ENCODE measurements around the gene MAST4. TPM values are rescaled to one million over a fixed set of nuclear protein-coding genes. Genes with fewer than 3 reads are reported as not detected.
A peak's percentile ranks its signal among the peaks of the same experiment; 100 is the strongest.

Gene MAST4
- total RNA-seq, 1 donor from 2014 or later = 0.99 TPM

- Histone ChIP-seq H3K27ac (no peak overlapping the region), H3K27me3 (no peaks in the 10 kb centered on the region), H3K79me2 (ENCODE audit: low read depth) (no peaks in the 10 kb centered on the region), H3K4me2 (no peak overlapping the region), H3K9ac (no peak overlapping the region), H3K9me3 (ENCODE audit: low read depth) (no peaks in the 10 kb centered on the region), H3K36me3 (no peaks in the 10 kb centered on the region), H3F3A (ENCODE audit: low read depth) (no peaks in the 10 kb centered on the region), H3K4me1 (peaks cover 6% of the 10 kb centered on the region), H4K20me1 (ENCODE audit: low read depth) (no peaks in the 10 kb centered on the region), H2AFZ (replicated peaks) (no peak overlapping the region), H3K4me3 (no peak overlapping the region)
- Mint-ChIP-seq H3K4me3 (no peak overlapping the region), H3K36me3 (no peaks in the 10 kb centered on the region), H3K27me3 (ENCODE audit: insufficient read depth, low read depth) (no peaks in the 10 kb centered on the region), H3K27ac (no peak overlapping the region), H3K9me3 (no peaks in the 10 kb centered on the region), H3K4me1 (no peaks in the 10 kb centered on the region)
- no peak for DNase-seq (ENCODE audit: low spot score)
- TF ChIP-seq CTCF (IDR thresholded peaks at IDR 0.05) = no peak
- no peak for TF ChIP-seq EZH2phosphoT487 (IDR thresholded peaks at IDR 0.05)
- TF ChIP-seq EZH2 (IDR thresholded peaks at IDR 0.05) = no peak
Measured at GRCh38 chr5:66757834-66758371, 161.7 kb downstream of the MAST4 start.

- Histone ChIP-seq H3K9me3 (ENCODE audit: low read depth) (no peaks in the 10 kb centered on the region), H2AFZ (replicated peaks) (no peak overlapping the region), H3K4me2 (no peak overlapping the region), H4K20me1 (ENCODE audit: low read depth) (no peaks in the 10 kb centered on the region), H3K4me1 (no peaks in the 10 kb centered on the region), H3K27me3 (no peaks in the 10 kb centered on the region), H3F3A (ENCODE audit: low read depth) (no peaks in the 10 kb centered on the region), H3K79me2 (ENCODE audit: low read depth) (no peaks in the 10 kb centered on the region), H3K27ac (no peak overlapping the region), H3K36me3 (no peaks in the 10 kb centered on the region), H3K9ac (no peak overlapping the region), H3K4me3 (no peak overlapping the region)
- no peak for DNase-seq (ENCODE audit: low spot score)
- Mint-ChIP-seq H3K4me3 (no peak overlapping the region), H3K27me3 (ENCODE audit: insufficient read depth, low read depth) (no peaks in the 10 kb centered on the region), H3K27ac (no peak overlapping the region), H3K4me1 (no peaks in the 10 kb centered on the region), H3K9me3 (no peaks in the 10 kb centered on the region), H3K36me3 (no peaks in the 10 kb centered on the region)
- no peak for TF ChIP-seq EZH2phosphoT487 (IDR thresholded peaks at IDR 0.05)
- no peak for TF ChIP-seq EZH2 (IDR thresholded peaks at IDR 0.05)
- no peak for TF ChIP-seq CTCF (IDR thresholded peaks at IDR 0.05)
Measured at GRCh38 chr5:66769030-66769733, 173.0 kb downstream of the MAST4 start.

- Histone ChIP-seq H3K4me2 (no peak overlapping the region), H3F3A (ENCODE audit: low read depth) (no peaks in the 10 kb centered on the region), H3K79me2 (ENCODE audit: low read depth) (no peaks in the 10 kb centered on the region), H3K36me3 (no peaks in the 10 kb centered on the region), H2AFZ (replicated peaks) (no peak overlapping the region), H3K4me1 (no peaks in the 10 kb centered on the region), H3K27ac (no peak overlapping the region), H3K27me3 (no peaks in the 10 kb centered on the region), H3K4me3 (no peak overlapping the region), H3K9me3 (ENCODE audit: low read depth) (no peaks in the 10 kb centered on the region), H3K9ac (no peak overlapping the region), H4K20me1 (ENCODE audit: low read depth) (no peaks in the 10 kb centered on the region)
- TF ChIP-seq CTCF (IDR thresholded peaks at IDR 0.05) (peak; percentile 67), EZH2 (IDR thresholded peaks at IDR 0.05) (no peak), EZH2phosphoT487 (IDR thresholded peaks at IDR 0.05) (no peak)
- H3K9me3 Mint-ChIP-seq = no peaks in the 10 kb centered on the region
- no peak overlapping the region for H3K4me3 Mint-ChIP-seq
- H3K27me3 Mint-ChIP-seq (ENCODE audit: insufficient read depth, low read depth) = no peaks in the 10 kb centered on the region
- H3K27ac Mint-ChIP-seq = no peak overlapping the region
- no peaks in the 10 kb centered on the region for H3K36me3 Mint-ChIP-seq
- DNase-seq (ENCODE audit: low spot score) = peak; percentile 74
- H3K4me1 Mint-ChIP-seq = no peaks in the 10 kb centered on the region
Measured at GRCh38 chr5:66769839-66770617, 173.8 kb downstream of the MAST4 start.

Measured in neural progenitor cell (in vitro differentiated cells).